SK-N-SH treated with all-trans-retinoic acid at 6 μM for 48 hours (cell line): Measurements from ENCODE around the gene TSSC4.

ENCODE experiments used
- ATAC-seq: fragments of 200-7000 bp; cut with Tn5 transposase; 3 replicates; pipeline ENCODE4 v1.9.1; 2020; ENCODE audit warnings: mild to moderate bottlenecking, moderate library complexity
- ARNTL ChIP-seq: fragments of 450-650 bp; formaldehyde crosslinking; IDR thresholded peaks from 2 replicates; pipeline ENCODE4 v1.5.0; 2020; ENCODE audit warnings: low read depth, mild to moderate bottlenecking, moderate library complexity, borderline replicate concordance
- BACH2 ChIP-seq: fragments of 250-450 bp; sonication (Bioruptor Pico); IDR thresholded peaks from 2 replicates; pipeline ENCODE4 v1.9.0; 2021; ENCODE audit warnings: mild to moderate bottlenecking, borderline replicate concordance
- CREB5 ChIP-seq: fragments of 250-450 bp; sonication (Bioruptor Pico); IDR thresholded peaks from 2 replicates; pipeline ENCODE4 v1.5.1; 2020; ENCODE audit warnings: low read depth, mild to moderate bottlenecking, moderate library complexity
- CSDC2 ChIP-seq: fragments of 250-450 bp; sonication (Bioruptor Pico); IDR thresholded peaks from 2 replicates; pipeline ENCODE4 v1.5.0; 2020; ENCODE audit warnings: mild to moderate bottlenecking, moderate library complexity
- CSRNP3 ChIP-seq: fragments of 250-450 bp; sonication (Bioruptor Pico); IDR thresholded peaks from 2 replicates; pipeline ENCODE4 v1.5.1; 2021; ENCODE audit warnings: mild to moderate bottlenecking, moderate library complexity
- ESRRG ChIP-seq: fragments of 250-450 bp; sonication (Bioruptor Pico); IDR thresholded peaks from 2 replicates; pipeline ENCODE4 v1.6.1; 2021; ENCODE audit warnings: mild to moderate bottlenecking
- GLIS3 ChIP-seq: fragments of 250-450 bp; sonication (Bioruptor Pico); IDR thresholded peaks from 2 replicates; pipeline ENCODE4 v1.5.0; 2020; ENCODE audit warnings: mild to moderate bottlenecking, moderate library complexity
- ISL1 ChIP-seq: fragments of 250-450 bp; sonication (Bioruptor Pico); IDR thresholded peaks from 2 replicates; pipeline ENCODE4 v2.1.2; 2022; ENCODE audit warnings: mild to moderate bottlenecking, moderate library complexity
- PPARA ChIP-seq: fragments of 250-450 bp; sonication (Bioruptor Pico); IDR thresholded peaks from 2 replicates; pipeline ENCODE4 v1.5.0; 2020; ENCODE audit warnings: mild to moderate bottlenecking, borderline replicate concordance
- RARB ChIP-seq: fragments of 250-450 bp; sonication (Bioruptor Pico); IDR thresholded peaks from 2 replicates; pipeline ENCODE4 v1.8.0; 2021; ENCODE audit warnings: mild to moderate bottlenecking, moderate library complexity
- SNAI2 ChIP-seq: fragments of 250-450 bp; sonication (Bioruptor Pico); IDR thresholded peaks from 2 replicates; pipeline ENCODE4 v1.5.0; 2020; ENCODE audit warnings: mild to moderate bottlenecking, moderate library complexity
- TCF4 ChIP-seq: fragments of 250-450 bp; sonication (Bioruptor Pico); IDR thresholded peaks from 2 replicates; pipeline ENCODE4 v1.8.0; 2021; ENCODE audit warnings: mild to moderate bottlenecking, moderate library complexity, borderline replicate concordance
- TOX ChIP-seq: fragments of 250-450 bp; sonication (Bioruptor Pico); IDR thresholded peaks from 2 replicates; pipeline ENCODE4 v1.8.0; 2021; ENCODE audit warnings: mild to moderate bottlenecking, moderate library complexity, borderline replicate concordance
- TSHZ2 ChIP-seq: fragments of 250-450 bp; sonication (Bioruptor Pico); IDR thresholded peaks from 2 replicates; pipeline ENCODE4 v1.5.0; 2020; ENCODE audit warnings: mild to moderate bottlenecking, moderate library complexity
- ZC3H10 ChIP-seq: fragments of 250-450 bp; sonication (Bioruptor Pico); IDR thresholded peaks from 2 replicates; pipeline ENCODE4 v1.5.1; 2021; ENCODE audit warnings: mild to moderate bottlenecking, moderate library complexity
- ZFP3 ChIP-seq: fragments of 250-450 bp; sonication (Bioruptor Pico); IDR thresholded peaks from 2 replicates; pipeline ENCODE4 v1.5.0; 2020; ENCODE audit warnings: mild to moderate bottlenecking, moderate library complexity
- ZFP30 ChIP-seq: fragments of 450-650 bp; formaldehyde crosslinking; IDR thresholded peaks from 2 replicates; pipeline ENCODE4 v1.5.0; 2022; ENCODE audit warnings: mild to moderate bottlenecking, moderate library complexity
- ZNF565 ChIP-seq: fragments of 450-650 bp; formaldehyde crosslinking; conservative IDR thresholded peaks from 2 replicates; pipeline ENCODE4 v1.5.0; 2020; ENCODE audit warnings: low read depth, mild to moderate bottlenecking, moderate library complexity
- ZNF70 ChIP-seq: fragments of 450-650 bp; formaldehyde crosslinking; IDR thresholded peaks from 2 replicates; pipeline ENCODE4 v1.5.0; 2020; ENCODE audit warnings: mild to moderate bottlenecking, moderate library complexity
- ZNF8 ChIP-seq: fragments of 450-650 bp; formaldehyde crosslinking; IDR thresholded peaks from 2 replicates; pipeline ENCODE4 v1.5.0; 2020; ENCODE audit warnings: mild to moderate bottlenecking, moderate library complexity

TSSC4 gene

GRCh38 chr11:2378527-2379210 lies 21.9 kb upstream of the TSSC4 start:
- peak; percentile 62 for ATAC-seq
- TF ChIP-seq ZNF70 (CRISPR knock-in tag), result no peak
- peak; percentile 63 for TF ChIP-seq TCF4 (CRISPR knock-in tag)

- TF ChIP-seq TSHZ2 (no peak), CSDC2 (CRISPR knock-in tag) (no peak), ZNF565 (CRISPR knock-in tag) (no peak), ESRRG (CRISPR knock-in tag) (no peak), SNAI2 (CRISPR knock-in tag) (no peak), CSRNP3 (CRISPR knock-in tag) (no peak), GLIS3 (no peak)
- no peak for ATAC-seq
These were observed 20.9 kb upstream of the TSSC4 start for GRCh38 chr11:2379466-2380174.

GRCh38 chr11:2380396-2380795 lies 20.2 kb upstream of the TSSC4 start:
- ATAC-seq, result no peak

More at GRCh38 chr11:2380396-2380795, 20.2 kb upstream of the TSSC4 start:
- no peak for TF ChIP-seq BACH2 (CRISPR knock-in tag)
- TF ChIP-seq CSDC2 (CRISPR knock-in tag), result no peak
- TF ChIP-seq CSRNP3 (CRISPR knock-in tag), result no peak
- no peak for TF ChIP-seq GLIS3
- no peak for TF ChIP-seq CREB5 (CRISPR knock-in tag)
- TF ChIP-seq ZFP30 (CRISPR knock-in tag), result no peak
- TF ChIP-seq ISL1 (CRISPR knock-in tag), result no peak
- TF ChIP-seq ZFP3 (CRISPR knock-in tag), result no peak
- TF ChIP-seq ARNTL, result no peak
- TF ChIP-seq ZNF8 (CRISPR knock-in tag), result no peak
- TF ChIP-seq PPARA, result no peak
- TF ChIP-seq SNAI2 (CRISPR knock-in tag), result no peak
- no peak for TF ChIP-seq TCF4 (CRISPR knock-in tag)
- TF ChIP-seq TSHZ2, result no peak
- no peak for TF ChIP-seq ZC3H10 (CRISPR knock-in tag)
- TF ChIP-seq ESRRG (CRISPR knock-in tag), result no peak
- no peak for TF ChIP-seq ZNF70 (CRISPR knock-in tag)
- no peak for TF ChIP-seq RARB
- no peak for TF ChIP-seq TOX
